Heart left ventricle (tissue), 13 donors: ENCODE measurements around the gene NAPEPLD.

Experiments used
- CTCF ChIP-seq, 12 donors: fragments of 200-600 bp; sonication (generic) in 4 of 12; IDR thresholded peaks; one replicate each; pipeline versions ENCODE4 v1.5.0 to v1.8.0; 2018 to 2022; ENCODE audit warnings: antibody characterized with exemption in 12 of 12, mild to moderate bottlenecking in 5 of 12
- POLR2A ChIP-seq, 2 donors: fragments of 450-650 bp; IDR thresholded peaks; one replicate each; pipeline ENCODE4 v1.6.1; 2017; ENCODE audit warnings: antibody characterized with exemption in 2 of 2, mild to moderate bottlenecking in 2 of 2, moderate library complexity in 2 of 2
- donor health status: ischemic (EF 13 %, LVEDD 7.1; RV severe dilation, severe dysfunction).
- donor health status: DM: no; HTN: yes; CAD: no.
- donor health status: DM: no; HTN: no; CAD: no.
- donor health status: ischemic (EF 25% LVEDD 6.9; RV normal size, moderate dysfunction).
- donor health status: ischemic (EF 25% LVEDD 5.7; RV mildly dilated, moderate dysfunction).
- donor health status: ischemic (EF 35%, LVEDD 5.7; RV mildly dilated, moderate dysfunction).
- donor health status: nonischemic (EF 11% LVEDD 7.7; RV severe dilation, severe dysfunction).
- donor health status: DM: yes; HTN: yes; CAD: no.
- donor health status: PGD.
- donor health status: ischemic (EF 29% LVEDD 5.4; RV normal size, mild dysfunction).
- donor health status: nonischemic (EF 23%, LVEDD 6.1; RV moderate dilation, normal function).

- TF ChIP-seq CTCF (IDR thresholded peaks at IDR 0.05) (no peak), POLR2A (IDR thresholded peaks at IDR 0.05) (no peak)
These were observed 8.2 kb downstream of the NAPEPLD start for GRCh38 chr7:103140685-103141084.
